ENCODE data around the gene STAB2. TPM values are rescaled to one million over a fixed set of nuclear protein-coding genes. Genes with fewer than 3 reads are reported as not detected.

Gene STAB2
- total and polyA plus RNA-seq, 2 donors, result 0.08 to 16.4 TPM

- H3K4me3 ChIP-seq (ENCODE audit: low read depth, low read length), result no peak overlapping the region
- WGBS, result 69% methylated on average over 10 of the region's 10 CpGs
- H3K4me1 ChIP-seq (ENCODE audit: insufficient read depth), result no peaks in the 10 kb centered on the region
- H3K36me3 ChIP-seq (ENCODE audit: insufficient read depth), result no peaks in the 10 kb centered on the region
- no peak for DNase-seq (ENCODE audit: extremely low spot score)
- H3K27ac ChIP-seq (ENCODE audit: low read depth), result no peak overlapping the region
These were observed 14.1 kb downstream of the STAB2 start for GRCh38 chr12:103600967-103601728.

- Histone ChIP-seq H3K4me3 (ENCODE audit: low read depth, low read length) (no peak overlapping the region), H3K36me3 (ENCODE audit: insufficient read depth) (no peaks in the 10 kb centered on the region), H3K27ac (ENCODE audit: low read depth) (no peak overlapping the region), H3K4me1 (ENCODE audit: insufficient read depth) (no peaks in the 10 kb centered on the region)
- 84% methylated on average over 5 of the region's 5 CpGs for WGBS
- no peak for DNase-seq (ENCODE audit: extremely low spot score)
These were observed 33.3 kb downstream of the STAB2 start for GRCh38 chr12:103620395-103620794.

GRCh38 chr12:103623716-103624115 lies 36.6 kb downstream of the STAB2 start:
- H3K4me1 ChIP-seq (ENCODE audit: insufficient read depth), result no peaks in the 10 kb centered on the region
- WGBS, result 57% methylated on average over 6 of the region's 6 CpGs
- H3K36me3 ChIP-seq (ENCODE audit: insufficient read depth), result no peaks in the 10 kb centered on the region
- no peak overlapping the region for H3K27ac ChIP-seq (ENCODE audit: low read depth)
- H3K4me3 ChIP-seq (ENCODE audit: low read depth, low read length), result no peak overlapping the region
- DNase-seq (ENCODE audit: extremely low spot score), result no peak

- Histone ChIP-seq H3K4me3 (ENCODE audit: low read depth, low read length) (no peak overlapping the region), H3K27ac (ENCODE audit: low read depth) (no peak overlapping the region), H3K4me1 (ENCODE audit: insufficient read depth) (no peaks in the 10 kb centered on the region), H3K36me3 (ENCODE audit: insufficient read depth) (no peaks in the 10 kb centered on the region)
- WGBS, result 23% methylated on average over 4 of the region's 4 CpGs
- DNase-seq (ENCODE audit: extremely low spot score), result no peak
These were observed 39.4 kb downstream of the STAB2 start for GRCh38 chr12:103626498-103626897.

- no peaks in the 10 kb centered on the region for H3K36me3 ChIP-seq (ENCODE audit: insufficient read depth)
- no peaks in the 10 kb centered on the region for H3K4me1 ChIP-seq (ENCODE audit: insufficient read depth)
- no peak overlapping the region for H3K27ac ChIP-seq (ENCODE audit: low read depth)
- 62% methylated on average over 3 of the region's 3 CpGs for WGBS
- no peak overlapping the region for H3K4me3 ChIP-seq (ENCODE audit: low read depth, low read length)
- no peak for DNase-seq (ENCODE audit: extremely low spot score)
These were observed 40.2 kb downstream of the STAB2 start for GRCh38 chr12:103627189-103627855.

- H3K4me3 ChIP-seq (ENCODE audit: low read depth, low read length), result no peak overlapping the region
- WGBS, result 46% methylated on average over 15 of the region's 15 CpGs
- DNase-seq (ENCODE audit: extremely low spot score), result no peak
- no peaks in the 10 kb centered on the region for H3K4me1 ChIP-seq (ENCODE audit: insufficient read depth)
- no peaks in the 10 kb centered on the region for H3K36me3 ChIP-seq (ENCODE audit: insufficient read depth)
- H3K27ac ChIP-seq (ENCODE audit: low read depth), result no peak overlapping the region
These were observed 45.6 kb downstream of the STAB2 start for GRCh38 chr12:103632554-103633216.

- Histone ChIP-seq H3K27ac (ENCODE audit: low read depth) (no peak overlapping the region), H3K4me1 (ENCODE audit: insufficient read depth) (no peaks in the 10 kb centered on the region), H3K36me3 (ENCODE audit: insufficient read depth) (no peaks in the 10 kb centered on the region), H3K4me3 (ENCODE audit: low read depth, low read length) (no peak overlapping the region)
- 85% methylated on average over 4 of the region's 4 CpGs for WGBS
- DNase-seq (ENCODE audit: extremely low spot score), result no peak
These were observed 47.7 kb downstream of the STAB2 start for GRCh38 chr12:103634732-103635131.

GRCh38 chr12:103635419-103635818 lies 48.3 kb downstream of the STAB2 start:
- Histone ChIP-seq H3K4me3 (ENCODE audit: low read depth, low read length) (no peak overlapping the region), H3K36me3 (ENCODE audit: insufficient read depth) (no peaks in the 10 kb centered on the region), H3K27ac (ENCODE audit: low read depth) (no peak overlapping the region), H3K4me1 (ENCODE audit: insufficient read depth) (no peaks in the 10 kb centered on the region)
- DNase-seq (ENCODE audit: extremely low spot score), result no peak
- WGBS, result 92% methylated on average over 4 of the region's 4 CpGs

- Histone ChIP-seq H3K27ac (ENCODE audit: low read depth) (no peak overlapping the region), H3K36me3 (ENCODE audit: insufficient read depth) (no peaks in the 10 kb centered on the region), H3K4me1 (ENCODE audit: insufficient read depth) (no peaks in the 10 kb centered on the region), H3K4me3 (ENCODE audit: low read depth, low read length) (no peak overlapping the region)
- WGBS, result 76% methylated on average over 7 of the region's 7 CpGs
- no peak for DNase-seq (ENCODE audit: extremely low spot score)
These were observed 49.9 kb downstream of the STAB2 start for GRCh38 chr12:103637021-103637420.

GRCh38 chr12:103637429-103637828 lies 50.4 kb downstream of the STAB2 start:
- no peaks in the 10 kb centered on the region for H3K36me3 ChIP-seq (ENCODE audit: insufficient read depth)
- H3K4me1 ChIP-seq (ENCODE audit: insufficient read depth), result no peaks in the 10 kb centered on the region
- no peak for DNase-seq (ENCODE audit: extremely low spot score)
- no peak overlapping the region for H3K4me3 ChIP-seq (ENCODE audit: low read depth, low read length)
- H3K27ac ChIP-seq (ENCODE audit: low read depth), result no peak overlapping the region
- WGBS, result 86% methylated on average over 2 of the region's 2 CpGs

- Histone ChIP-seq H3K4me1 (ENCODE audit: insufficient read depth) (no peaks in the 10 kb centered on the region), H3K27ac (ENCODE audit: low read depth) (no peak overlapping the region), H3K4me3 (ENCODE audit: low read depth, low read length) (no peak overlapping the region), H3K36me3 (ENCODE audit: insufficient read depth) (no peaks in the 10 kb centered on the region)
- WGBS, result 87% methylated on average over 6 of the region's 6 CpGs
- no peak for DNase-seq (ENCODE audit: extremely low spot score)
These were observed 52.9 kb downstream of the STAB2 start for GRCh38 chr12:103639983-103640382.

GRCh38 chr12:103640410-103640809 lies 53.3 kb downstream of the STAB2 start:
- DNase-seq (ENCODE audit: extremely low spot score), result no peak
- Histone ChIP-seq H3K27ac (ENCODE audit: low read depth) (no peak overlapping the region), H3K36me3 (ENCODE audit: insufficient read depth) (no peaks in the 10 kb centered on the region), H3K4me3 (ENCODE audit: low read depth, low read length) (no peak overlapping the region), H3K4me1 (ENCODE audit: insufficient read depth) (no peaks in the 10 kb centered on the region)
- WGBS, result 0% methylated on average over 1 of the region's 1 CpG

- H3K4me3 ChIP-seq (ENCODE audit: low read depth, low read length), result no peak overlapping the region
- H3K36me3 ChIP-seq (ENCODE audit: insufficient read depth), result no peaks in the 10 kb centered on the region
- DNase-seq (ENCODE audit: extremely low spot score), result no peak
- no peaks in the 10 kb centered on the region for H3K4me1 ChIP-seq (ENCODE audit: insufficient read depth)
- H3K27ac ChIP-seq (ENCODE audit: low read depth), result no peak overlapping the region
- 89% methylated on average over 4 of the region's 4 CpGs for WGBS
These were observed 53.8 kb downstream of the STAB2 start for GRCh38 chr12:103640831-103641230.

Measured in urinary bladder (tissue), 4 donors.